Bladder microvascular endothelial cell (primary cell): ENCODE data around the gene COG2. TPM values are rescaled to one million over a fixed set of nuclear protein-coding genes. Genes with fewer than 3 reads are reported as not detected.

ENCODE experiments used
- total RNA-seq: library from RNA; depleted of rRNA; stranded (reverse); fragments of >200 nt; gene quantifications from 2 replicates; pipeline ENCODE4 v1.2.3, GENCODE V29; 2014

Gene COG2, protein sequence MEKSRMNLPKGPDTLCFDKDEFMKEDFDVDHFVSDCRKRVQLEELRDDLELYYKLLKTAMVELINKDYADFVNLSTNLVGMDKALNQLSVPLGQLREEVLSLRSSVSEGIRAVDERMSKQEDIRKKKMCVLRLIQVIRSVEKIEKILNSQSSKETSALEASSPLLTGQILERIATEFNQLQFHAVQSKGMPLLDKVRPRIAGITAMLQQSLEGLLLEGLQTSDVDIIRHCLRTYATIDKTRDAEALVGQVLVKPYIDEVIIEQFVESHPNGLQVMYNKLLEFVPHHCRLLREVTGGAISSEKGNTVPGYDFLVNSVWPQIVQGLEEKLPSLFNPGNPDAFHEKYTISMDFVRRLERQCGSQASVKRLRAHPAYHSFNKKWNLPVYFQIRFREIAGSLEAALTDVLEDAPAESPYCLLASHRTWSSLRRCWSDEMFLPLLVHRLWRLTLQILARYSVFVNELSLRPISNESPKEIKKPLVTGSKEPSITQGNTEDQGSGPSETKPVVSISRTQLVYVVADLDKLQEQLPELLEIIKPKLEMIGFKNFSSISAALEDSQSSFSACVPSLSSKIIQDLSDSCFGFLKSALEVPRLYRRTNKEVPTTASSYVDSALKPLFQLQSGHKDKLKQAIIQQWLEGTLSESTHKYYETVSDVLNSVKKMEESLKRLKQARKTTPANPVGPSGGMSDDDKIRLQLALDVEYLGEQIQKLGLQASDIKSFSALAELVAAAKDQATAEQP
- 13.3 and 22.4 TPM in 2 replicates for total RNA-seq

DNA sequence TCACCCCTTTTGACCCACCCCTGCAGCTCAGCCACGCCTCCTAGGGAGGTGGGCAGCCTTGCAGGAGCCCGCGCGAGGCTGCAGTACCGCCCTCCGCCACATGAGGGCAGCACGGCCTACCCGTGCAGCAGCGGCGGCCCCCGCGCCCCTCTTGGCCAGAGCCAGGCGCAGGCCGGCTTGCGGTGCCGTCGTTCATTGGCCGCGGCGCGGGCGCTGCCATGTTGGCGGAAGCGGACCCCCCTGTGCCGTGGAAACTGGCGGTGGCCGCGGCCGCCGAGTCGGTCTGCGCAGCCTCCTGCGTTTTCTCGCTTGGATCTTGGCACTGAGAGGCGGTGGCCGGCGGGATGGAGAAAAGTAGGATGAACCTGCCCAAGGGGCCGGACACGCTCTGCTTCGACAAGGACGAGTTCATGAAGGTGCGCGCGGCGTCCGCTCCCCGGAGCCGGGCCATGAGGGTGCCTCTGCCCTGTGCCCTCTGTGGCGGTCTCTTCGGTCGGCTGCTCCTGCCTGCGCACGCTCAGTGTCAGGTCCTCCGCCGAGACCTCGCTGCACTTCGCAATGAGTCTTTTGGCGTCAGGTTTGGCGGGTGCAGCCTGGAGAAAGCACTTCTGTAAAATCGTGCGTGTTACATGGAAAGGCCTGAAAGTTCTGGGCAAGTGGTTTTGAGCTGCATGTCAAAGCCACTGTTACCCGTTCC is at the start of gene COG2:
Gene COG2, plus strand, starts transcription at position 219 of the 697 bp plus-strand sequence. Its CDS starts 126 bp downstream, at position 345.

DNA sequence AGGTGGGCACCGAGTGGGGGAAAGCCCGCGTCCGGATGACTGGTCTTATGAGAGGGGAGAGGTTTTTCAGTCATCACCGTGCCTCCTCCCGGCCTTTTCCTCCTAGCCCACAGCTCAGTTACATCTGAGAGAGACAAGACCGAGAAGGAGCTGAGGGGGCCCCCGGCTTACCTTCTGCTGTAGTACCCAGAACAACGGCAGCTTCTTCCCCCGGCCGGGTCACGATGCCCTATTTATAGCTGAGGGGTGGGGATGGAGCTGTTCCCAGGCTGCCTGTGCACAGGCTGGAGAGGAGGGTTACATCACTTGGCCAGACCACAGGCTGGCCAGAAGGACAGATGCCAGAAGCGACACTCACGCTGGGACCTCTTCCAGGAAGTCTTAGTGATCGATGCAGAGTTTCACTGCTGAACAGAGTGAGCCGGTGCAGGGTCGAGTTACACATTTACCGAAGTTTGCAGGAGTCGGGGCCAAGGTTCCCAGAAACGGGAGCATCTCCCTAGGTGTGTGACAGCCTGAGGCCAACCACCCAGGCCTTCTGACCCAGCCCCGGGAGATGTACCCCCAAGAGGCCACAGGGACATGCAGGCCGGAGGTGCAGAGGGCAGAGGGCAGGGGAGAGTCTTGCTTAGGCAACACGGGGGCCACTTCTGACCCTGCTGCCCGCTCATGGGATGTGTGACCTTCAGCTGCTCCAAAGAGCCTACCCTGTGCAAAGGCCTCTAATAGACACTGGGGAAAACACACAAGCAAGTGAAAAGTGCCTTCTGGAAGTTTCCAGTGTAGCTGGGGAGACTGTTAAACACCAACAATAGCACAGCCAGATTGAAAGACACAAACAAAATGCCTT is 71.9 kb downstream of the COG2 start, which contains the start of gene AGT:
Gene AGT, minus strand, starts transcription at position 208 of the 850 bp plus-strand sequence. CDS start 3,299 bp downstream, outside the sequence.

Other genes starting within 250 kb of the COG2 start
- 0.16 and 0.25 TPM in 2 replicates for gene PGBD5, start 216.1 kb upstream of the COG2 start, total RNA-seq
- not detected in 2 replicates for gene AGT, start 71.6 kb downstream of the COG2 start, total RNA-seq
- gene CAPN9, start 104.9 kb downstream of the COG2 start, total RNA-seq: not detected in 2 replicates
- 8.9 and 26.9 TPM in 2 replicates for gene C1orf198, start 226.0 kb downstream of the COG2 start, total RNA-seq